Mucosa of stomach (tissue), 1 donor: ENCODE measurements around the gene SLC5A8.

ENCODE experiments used
- H3K27me3 ChIP-seq: one replicate; pipeline ENCODE4 v1.7.0; 2013; ENCODE audit warnings: mild to moderate bottlenecking, low read length; ENCODE audit not compliant: control insufficient read depth, insufficient read depth
- H3K36me3 ChIP-seq: one replicate; pipeline ENCODE4 v1.7.0; 2013; ENCODE audit warnings: low read length; ENCODE audit not compliant: control insufficient read depth, insufficient read depth
- H3K4me1 ChIP-seq: one replicate; pipeline ENCODE4 v1.7.0; 2013; ENCODE audit warnings: mild to moderate bottlenecking, low read length; ENCODE audit not compliant: control insufficient read depth, insufficient read depth
- H3K4me3 ChIP-seq: one replicate; pipeline ENCODE4 v1.7.0; 2013; ENCODE audit warnings: low read length
- H3K9ac ChIP-seq: one replicate; pipeline ENCODE4 v1.7.0; 2013; ENCODE audit warnings: mild to moderate bottlenecking, low read length, moderate library complexity
- H3K9me3 ChIP-seq: one replicate; pipeline ENCODE4 v1.7.0; 2013; ENCODE audit warnings: mild to moderate bottlenecking, low read length, moderate library complexity; ENCODE audit not compliant: control insufficient read depth
- donor health status: Pancreatic carcinoma.

Gene SLC5A8

GRCh38 chr12:101209319-101210302 lies at the start of gene SLC5A8:
Gene SLC5A8 (minus strand): TSS chr12:101210238. CDS start chr12:101209848, 390 bp downstream.
- Histone ChIP-seq H3K9me3 (no peaks in the 10 kb centered on the region), H3K9ac (no peak within 1 kb of the TSS), H3K27me3 (peaks cover 22% of the 10 kb centered on the region), H3K4me3 (no peak within 1 kb of the TSS), H3K4me1 (no peaks in the 10 kb centered on the region), H3K36me3 (no peaks in the 10 kb centered on the region)

- Histone ChIP-seq H3K9ac (no peak overlapping the region), H3K4me3 (no peak overlapping the region), H3K36me3 (no peaks in the 10 kb centered on the region), H3K4me1 (no peaks in the 10 kb centered on the region), H3K9me3 (no peaks in the 10 kb centered on the region), H3K27me3 (no peaks in the 10 kb centered on the region)
Observed at GRCh38 chr12:101257357-101257756, 47.3 kb upstream of the SLC5A8 start.

DNA sequence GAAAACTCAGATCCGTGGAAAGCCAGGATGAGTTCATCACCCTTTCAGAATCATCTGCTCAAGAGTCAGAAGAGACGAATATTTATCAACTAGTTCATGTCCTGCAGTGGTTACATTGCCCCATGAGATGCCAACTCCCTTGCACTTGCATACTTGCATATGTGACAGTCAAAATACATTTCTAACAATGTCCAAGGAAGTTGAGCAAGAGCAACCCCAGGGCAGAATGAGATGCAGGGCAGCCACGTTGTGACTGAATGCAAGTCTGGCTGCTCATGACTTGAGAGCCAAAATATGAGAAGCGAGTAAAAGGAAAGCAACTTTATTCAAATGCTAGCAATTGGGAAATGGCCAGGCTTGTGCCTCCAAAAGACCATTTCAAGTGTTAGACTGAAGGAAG lies 46.2 kb upstream of the SLC5A8 start:
- Histone ChIP-seq H3K36me3 (no peaks in the 10 kb centered on the region), H3K27me3 (no peaks in the 10 kb centered on the region), H3K4me1 (no peaks in the 10 kb centered on the region), H3K9me3 (no peaks in the 10 kb centered on the region), H3K9ac (no peak overlapping the region), H3K4me3 (no peak overlapping the region)

DNA sequence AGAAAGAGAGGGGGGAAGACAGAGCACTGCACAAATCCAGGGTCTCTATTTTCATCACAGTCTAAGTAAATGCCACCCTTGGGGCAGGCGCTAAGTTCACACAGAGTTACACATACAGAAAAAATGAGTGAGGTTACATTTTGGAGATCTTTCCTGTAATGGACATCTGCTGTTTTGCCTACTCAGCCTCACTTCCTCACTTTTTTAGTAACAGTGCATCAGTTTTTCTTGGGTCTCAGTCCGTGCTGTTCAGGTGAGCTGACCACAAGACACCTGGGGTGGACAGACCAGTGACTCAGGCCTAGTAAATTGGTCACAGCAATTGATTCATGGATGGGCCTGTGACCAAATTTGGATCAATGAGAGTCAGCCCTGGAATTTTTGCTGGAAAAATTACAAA lies 33.6 kb upstream of the SLC5A8 start:
- H3K4me3 ChIP-seq = no peak overlapping the region
- no peaks in the 10 kb centered on the region for H3K27me3 ChIP-seq
- H3K9ac ChIP-seq = no peak overlapping the region
- no peaks in the 10 kb centered on the region for H3K36me3 ChIP-seq
- H3K4me1 ChIP-seq = no peaks in the 10 kb centered on the region
- no peaks in the 10 kb centered on the region for H3K9me3 ChIP-seq

GRCh38 chr12:101243074-101243473 lies 33.0 kb upstream of the SLC5A8 start:
- Histone ChIP-seq H3K36me3 (no peaks in the 10 kb centered on the region), H3K4me1 (no peaks in the 10 kb centered on the region)

DNA sequence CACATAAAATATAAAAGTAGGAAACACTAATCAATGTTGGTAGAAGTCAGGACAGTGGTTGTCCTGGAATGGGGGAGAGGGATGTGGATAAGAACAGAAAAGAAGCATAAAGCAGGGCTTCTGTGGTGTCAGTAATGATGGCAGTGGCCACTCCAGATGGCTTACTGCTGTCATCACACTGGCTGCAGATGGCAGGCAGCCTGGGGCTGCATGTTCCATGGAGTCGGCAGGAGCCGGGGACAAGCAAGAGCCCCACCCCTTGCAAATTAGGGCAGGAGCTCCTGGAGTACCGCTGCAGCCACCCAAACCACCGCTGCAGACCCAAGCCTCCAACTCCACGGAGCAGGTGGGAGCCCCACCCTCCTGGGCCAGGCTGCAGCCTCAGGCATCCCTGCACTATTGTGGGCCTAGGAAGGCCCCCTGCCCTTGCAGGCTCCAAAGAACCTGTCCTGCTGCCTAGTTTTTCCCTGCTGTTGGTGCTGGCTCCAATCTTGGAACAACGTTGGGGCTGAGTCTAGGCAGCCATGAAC lies 28.8 kb upstream of the SLC5A8 start:
- Histone ChIP-seq H3K9ac (no peak overlapping the region), H3K4me3 (no peak overlapping the region), H3K9me3 (no peaks in the 10 kb centered on the region), H3K4me1 (no peaks in the 10 kb centered on the region), H3K36me3 (no peaks in the 10 kb centered on the region), H3K27me3 (no peaks in the 10 kb centered on the region)

More at GRCh38 chr12:101243074-101243473, 33.0 kb upstream of the SLC5A8 start:
- H3K4me3 ChIP-seq = no peak overlapping the region
- H3K27me3 ChIP-seq = no peaks in the 10 kb centered on the region
- H3K9ac ChIP-seq = no peak overlapping the region
- no peaks in the 10 kb centered on the region for H3K9me3 ChIP-seq

GRCh38 chr12:101238306-101238705 lies 28.3 kb upstream of the SLC5A8 start:
- no peak overlapping the region for H3K4me3 ChIP-seq
- H3K9ac ChIP-seq = no peak overlapping the region
- H3K4me1 ChIP-seq = no peaks in the 10 kb centered on the region
- no peaks in the 10 kb centered on the region for H3K27me3 ChIP-seq
- no peaks in the 10 kb centered on the region for H3K36me3 ChIP-seq
- no peaks in the 10 kb centered on the region for H3K9me3 ChIP-seq

DNA sequence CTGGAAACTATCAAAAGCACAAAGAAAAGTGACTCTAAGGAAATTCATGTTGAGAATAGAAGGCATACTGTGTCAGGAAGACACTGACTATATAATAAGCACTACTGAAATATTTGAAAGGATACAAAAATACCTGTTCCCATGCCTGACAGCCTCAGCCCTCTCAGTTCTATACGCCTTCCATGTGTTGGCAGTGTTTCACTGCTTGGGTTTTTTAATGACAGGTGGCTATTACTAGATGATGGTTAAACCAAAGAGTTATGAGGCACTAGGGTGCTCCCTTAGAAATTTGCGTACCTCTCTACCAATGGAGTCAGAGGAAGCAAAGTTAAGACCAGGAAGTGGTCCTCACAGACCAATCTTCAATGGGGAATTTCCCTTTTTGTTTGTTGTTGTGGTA lies 25.6 kb upstream of the SLC5A8 start:
- H3K36me3 ChIP-seq = no peaks in the 10 kb centered on the region
- no peaks in the 10 kb centered on the region for H3K27me3 ChIP-seq
- H3K4me3 ChIP-seq = no peak overlapping the region
- no peaks in the 10 kb centered on the region for H3K4me1 ChIP-seq
- H3K9me3 ChIP-seq = no peaks in the 10 kb centered on the region
- H3K9ac ChIP-seq = no peak overlapping the region

DNA sequence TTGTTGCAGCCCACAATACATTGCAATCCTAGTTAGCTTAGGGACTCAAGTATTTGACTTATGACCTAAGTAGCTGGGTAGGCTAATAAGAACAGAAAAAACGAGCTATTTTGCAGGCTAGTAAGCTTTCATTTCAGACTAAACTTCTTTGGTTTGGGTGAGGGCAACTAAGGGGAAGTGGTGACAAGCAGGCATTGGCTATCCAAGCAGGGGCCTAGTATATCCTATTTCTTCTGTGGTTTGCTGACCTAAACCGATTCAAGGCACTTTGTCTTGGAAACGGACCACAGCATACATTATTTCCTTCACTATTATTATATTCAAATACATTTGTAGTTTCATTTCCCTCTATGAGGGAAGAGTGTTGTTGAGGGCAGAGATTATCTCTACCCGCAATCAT lies 21.6 kb upstream of the SLC5A8 start:
- H3K9me3 ChIP-seq = no peaks in the 10 kb centered on the region
- H3K27me3 ChIP-seq = no peaks in the 10 kb centered on the region
- no peaks in the 10 kb centered on the region for H3K36me3 ChIP-seq
- no peaks in the 10 kb centered on the region for H3K4me1 ChIP-seq
- no peak overlapping the region for H3K9ac ChIP-seq
- H3K4me3 ChIP-seq = no peak overlapping the region

- no peaks in the 10 kb centered on the region for H3K9me3 ChIP-seq
- no peaks in the 10 kb centered on the region for H3K27me3 ChIP-seq
- no peak overlapping the region for H3K4me3 ChIP-seq
- no peaks in the 10 kb centered on the region for H3K4me1 ChIP-seq
- no peaks in the 10 kb centered on the region for H3K36me3 ChIP-seq
- no peak overlapping the region for H3K9ac ChIP-seq
Observed at GRCh38 chr12:101230547-101230946, 20.5 kb upstream of the SLC5A8 start.

DNA sequence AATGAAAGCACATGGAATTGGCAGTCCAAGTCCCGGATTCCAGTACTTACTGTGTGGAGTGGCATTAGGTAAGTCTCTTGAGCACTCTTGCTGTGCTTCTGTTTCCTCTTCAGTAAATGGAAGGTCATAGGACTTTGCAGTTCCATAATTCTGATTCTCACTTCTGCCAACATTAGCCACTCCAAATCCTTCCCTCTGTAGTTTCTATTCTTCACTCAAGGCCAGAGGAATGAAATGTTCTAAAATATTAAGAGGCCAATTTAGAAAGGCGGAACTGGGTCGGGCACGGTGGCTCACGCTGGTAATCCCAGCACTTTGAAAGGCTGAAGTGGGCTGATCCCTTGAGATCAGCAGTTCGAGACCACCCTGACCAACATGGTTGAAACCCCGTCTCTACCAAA lies 19.8 kb upstream of the SLC5A8 start:
- Histone ChIP-seq H3K4me1 (no peaks in the 10 kb centered on the region), H3K9ac (no peak overlapping the region), H3K9me3 (no peaks in the 10 kb centered on the region)

GRCh38 chr12:101221301-101221700 lies 11.3 kb upstream of the SLC5A8 start:
- Histone ChIP-seq H3K27me3 (no peaks in the 10 kb centered on the region), H3K4me3 (no peak overlapping the region), H3K9ac (no peak overlapping the region), H3K36me3 (no peaks in the 10 kb centered on the region), H3K4me1 (no peaks in the 10 kb centered on the region), H3K9me3 (no peaks in the 10 kb centered on the region)

More for the DNA sequence above, 19.8 kb upstream of the SLC5A8 start:
- no peaks in the 10 kb centered on the region for H3K27me3 ChIP-seq
- H3K36me3 ChIP-seq = no peaks in the 10 kb centered on the region
- no peak overlapping the region for H3K4me3 ChIP-seq
